ENCODE measurements around the gene PCBP3.
"Not testable (repeated sequence)": the region's sequence is repeated elsewhere in the genome, so short reads cannot be mapped to it uniquely, and the experiment has no call there.

Gene PCBP3

GRCh38 chr21:45957551-45957950, 314.0 kb downstream of the PCBP3 start:
- H3K4me3 ChIP-seq (replicated peaks in 1 of 2; ENCODE audit: low read depth in 2 of 2, low read length in 2 of 2) = no peak overlapping the region
- DNase-seq (ENCODE audit: low read depth in 2 of 2) = no peak
- no peak for TF ChIP-seq CTCF (IDR thresholded peaks at IDR 0.05; ENCODE audit: low read depth, low read length)

GRCh38 chr21:45957981-45958600, 314.6 kb downstream of the PCBP3 start:
- DNase-seq (ENCODE audit: low read depth in 2 of 2) = peak; percentile 86 to 93
- no peak for TF ChIP-seq CTCF (IDR thresholded peaks at IDR 0.05; ENCODE audit: low read depth, low read length)
- H3K4me3 ChIP-seq (replicated peaks in 1 of 2; ENCODE audit: low read depth in 2 of 2, low read length in 2 of 2) = peak overlapping the region in 1 of 2 donors; percentile 22

GRCh38 chr21:45959182-45959581, 315.7 kb downstream of the PCBP3 start:
- no peak for TF ChIP-seq CTCF (IDR thresholded peaks at IDR 0.05; ENCODE audit: low read depth, low read length)
- no peak overlapping the region for H3K4me3 ChIP-seq (replicated peaks in 1 of 2; ENCODE audit: low read depth in 2 of 2, low read length in 2 of 2)
- DNase-seq (ENCODE audit: low read depth in 2 of 2) = no peak

- no peak for TF ChIP-seq CTCF (IDR thresholded peaks at IDR 0.05; ENCODE audit: low read depth, low read length)
Observed at GRCh38 chr21:45959779-45960390, 316.4 kb downstream of the PCBP3 start.

GRCh38 chr21:45961408-45961807, 317.9 kb downstream of the PCBP3 start:
- H3K4me3 ChIP-seq (replicated peaks in 1 of 2; ENCODE audit: low read depth in 2 of 2, low read length in 2 of 2); DNase-seq (ENCODE audit: low read depth in 2 of 2): not testable (repeated sequence)

More at GRCh38 chr21:45959779-45960390, 316.4 kb downstream of the PCBP3 start:
- no peak for DNase-seq (ENCODE audit: low read depth in 2 of 2)
- no peak overlapping the region for H3K4me3 ChIP-seq (replicated peaks in 1 of 2; ENCODE audit: low read depth in 2 of 2, low read length in 2 of 2)

- TF ChIP-seq CTCF (IDR thresholded peaks at IDR 0.05; ENCODE audit: low read depth, low read length) = no peak
- H3K4me3 ChIP-seq (replicated peaks in 1 of 2; ENCODE audit: low read depth in 2 of 2, low read length in 2 of 2) = no peak overlapping the region
- no peak for DNase-seq (ENCODE audit: low read depth in 2 of 2)
Observed at GRCh38 chr21:45962531-45963231, 319.2 kb downstream of the PCBP3 start.

- DNase-seq (ENCODE audit: low read depth in 2 of 2) = peak; percentile 36 to 37
- no peak overlapping the region for H3K4me3 ChIP-seq (replicated peaks in 1 of 2; ENCODE audit: low read depth in 2 of 2, low read length in 2 of 2)
- TF ChIP-seq CTCF (IDR thresholded peaks at IDR 0.05; ENCODE audit: low read depth, low read length) = no peak
Observed at GRCh38 chr21:45963232-45963570, 319.7 kb downstream of the PCBP3 start.

Data from cardiac fibroblast (primary cell).